SU-DHL-6 (cell line): Measurements from ENCODE around the gene ZNF280D.

Experiments
- H2AFZ ChIP-seq: fragments of 200-600 bp; sonication (generic); 2 replicates; pipeline ENCODE4 v1.6.1; 2014; ENCODE audit warnings: low read depth, mild to moderate bottlenecking, moderate library complexity, mixed read lengths, antibody characterized with exemption, low read length; ENCODE audit not compliant: severe bottlenecking
- H3F3A ChIP-seq: fragments of 200-600 bp; shearing (Covaris generic); 2 replicates; pipeline ENCODE4 v1.6.0; 2016; ENCODE audit warnings: antibody characterized with exemption, mild to moderate bottlenecking; ENCODE audit not compliant: insufficient read depth
- H3K27ac ChIP-seq: fragments of 200-600 bp; sonication (generic); 2 replicates; pipeline ENCODE4 v1.5.1; 2016; ENCODE audit warnings: low read depth, mild to moderate bottlenecking, low read length, moderate library complexity, mixed read lengths
- H3K27me3 ChIP-seq: fragments of 200-600 bp; sonication (generic), shearing (Covaris generic); 2 replicates; pipeline ENCODE4 v1.6.0; 2014; ENCODE audit warnings: mild to moderate bottlenecking, low read length
- H3K36me3 ChIP-seq: fragments of 200-600 bp; sonication (generic); 2 replicates; pipeline ENCODE4 v1.6.1; 2014; ENCODE audit warnings: mild to moderate bottlenecking, low read length, mixed read lengths
- H3K4me2 ChIP-seq: fragments of 300-600, 200-600 bp; shearing (Covaris generic), sonication (generic); 2 replicates; pipeline ENCODE4 v1.6.0; 2014; ENCODE audit warnings: low read length, low read depth, mild to moderate bottlenecking; ENCODE audit not compliant: poor library complexity, severe bottlenecking
- H3K4me3 ChIP-seq: fragments of 200-600 bp; sonication (generic); 2 replicates; pipeline ENCODE4 v1.5.1; 2014; ENCODE audit warnings: antibody characterized with exemption, low read length, mild to moderate bottlenecking, mixed read lengths; ENCODE audit not compliant: insufficient read depth, poor library complexity, severe bottlenecking
- H3K79me2 ChIP-seq: fragments of 200-600 bp; sonication (generic); 2 replicates; pipeline ENCODE4 v1.6.1; 2014; ENCODE audit warnings: mild to moderate bottlenecking, low read length, moderate library complexity; ENCODE audit not compliant: insufficient read depth
- H3K9ac ChIP-seq: fragments of 200-600 bp; sonication (generic); 2 replicates; pipeline ENCODE4 v1.7.0; 2014; ENCODE audit warnings: mild to moderate bottlenecking, low read length
- H3K9me2 ChIP-seq: fragments of 200-600 bp; sonication (generic); replicated peaks from 2 replicates; pipeline ENCODE4 v1.6.1; 2014; ENCODE audit warnings: low read length; ENCODE audit not compliant: insufficient read depth
- H3K9me3 ChIP-seq: fragments of 200-600 bp; sonication (generic); 2 replicates; pipeline ENCODE4 v1.6.1; 2014; ENCODE audit warnings: low read length, mixed read lengths; ENCODE audit not compliant: insufficient read depth
- H4K20me1 ChIP-seq: fragments of 200-600 bp; sonication (generic); 2 replicates; pipeline ENCODE4 v1.6.1; 2014; ENCODE audit warnings: low read depth, mild to moderate bottlenecking, antibody characterized with exemption, low read length, moderate library complexity, mixed read lengths
- CTCF ChIP-seq: fragments of 200-600 bp; sonication (generic); IDR thresholded peaks from one replicate; pipeline ENCODE4 v1.5.1; 2017; ENCODE audit warnings: antibody characterized with exemption, mild to moderate bottlenecking, low read length, moderate library complexity; ENCODE audit not compliant: insufficient read depth, poor library complexity, severe bottlenecking
- EZH2phosphoT487 ChIP-seq: fragments of 200-600 bp; sonication (generic), shearing (Covaris generic); conservative IDR thresholded peaks from 2 replicates; pipeline ENCODE4 v1.6.1; 2018; ENCODE audit warnings: mild to moderate bottlenecking, antibody characterized with exemption, low read length, moderate library complexity, mixed read lengths

The ZNF280D gene

GRCh38 chr15:56759450-56759845 lies 26.1 kb upstream of the ZNF280D start:
- H3K27me3 ChIP-seq = no peaks in the 10 kb centered on the region
- H3K36me3 ChIP-seq = no peaks in the 10 kb centered on the region
- H3K9me3 ChIP-seq = no peaks in the 10 kb centered on the region
- no peak overlapping the region for H3K27ac ChIP-seq
- no peaks in the 10 kb centered on the region for H3K9me2 ChIP-seq
- H3K79me2 ChIP-seq = no peaks in the 10 kb centered on the region
- no peaks in the 10 kb centered on the region for H4K20me1 ChIP-seq
- no peaks in the 10 kb centered on the region for H3F3A ChIP-seq
- H2AFZ ChIP-seq = no peak overlapping the region
- TF ChIP-seq CTCF (no peak), EZH2phosphoT487 (no peak)
- H3K4me2 ChIP-seq = no peak overlapping the region
- no peak overlapping the region for H3K9ac ChIP-seq
- H3K4me3 ChIP-seq = no peak overlapping the region

- no peak overlapping the region for H3K4me3 ChIP-seq
These were observed 25.6 kb upstream of the ZNF280D start for GRCh38 chr15:56758770-56759449.

GRCh38 chr15:56757875-56758274 lies 24.6 kb upstream of the ZNF280D start:
- no peak overlapping the region for H3K9ac ChIP-seq
- no peak overlapping the region for H3K4me3 ChIP-seq
- no peak overlapping the region for H3K4me2 ChIP-seq

More at GRCh38 chr15:56758770-56759449, 25.6 kb upstream of the ZNF280D start:
- no peaks in the 10 kb centered on the region for H3K79me2 ChIP-seq
- H2AFZ ChIP-seq = no peak overlapping the region
- H3K9ac ChIP-seq = no peak overlapping the region
- no peak for TF ChIP-seq CTCF
- TF ChIP-seq EZH2phosphoT487 = no peak
- H3K27me3 ChIP-seq = no peaks in the 10 kb centered on the region
- H4K20me1 ChIP-seq = no peaks in the 10 kb centered on the region
- H3K4me2 ChIP-seq = no peak overlapping the region
- H3K9me3 ChIP-seq = no peaks in the 10 kb centered on the region
- H3K9me2 ChIP-seq = no peaks in the 10 kb centered on the region
- no peaks in the 10 kb centered on the region for H3K36me3 ChIP-seq
- no peak overlapping the region for H3K27ac ChIP-seq
- no peaks in the 10 kb centered on the region for H3F3A ChIP-seq

More at GRCh38 chr15:56757875-56758274, 24.6 kb upstream of the ZNF280D start:
- Histone ChIP-seq H2AFZ (peak overlapping the region; percentile 39), H3K9me3 (no peaks in the 10 kb centered on the region), H3K27ac (no peak overlapping the region), H3K36me3 (no peaks in the 10 kb centered on the region), H4K20me1 (no peaks in the 10 kb centered on the region), H3K27me3 (no peaks in the 10 kb centered on the region), H3F3A (no peaks in the 10 kb centered on the region), H3K79me2 (no peaks in the 10 kb centered on the region), H3K9me2 (no peaks in the 10 kb centered on the region)
- TF ChIP-seq EZH2phosphoT487 (no peak), CTCF (no peak)
